ENCODE measurements around the gene RXFP4. TPM values are rescaled to one million over a fixed set of nuclear protein-coding genes. Genes with fewer than 3 reads are reported as not detected.

Gene RXFP4
- total and polyA plus RNA-seq, 10 donors, result 0.06 to 0.88 TPM; not detected in 8

DNA sequence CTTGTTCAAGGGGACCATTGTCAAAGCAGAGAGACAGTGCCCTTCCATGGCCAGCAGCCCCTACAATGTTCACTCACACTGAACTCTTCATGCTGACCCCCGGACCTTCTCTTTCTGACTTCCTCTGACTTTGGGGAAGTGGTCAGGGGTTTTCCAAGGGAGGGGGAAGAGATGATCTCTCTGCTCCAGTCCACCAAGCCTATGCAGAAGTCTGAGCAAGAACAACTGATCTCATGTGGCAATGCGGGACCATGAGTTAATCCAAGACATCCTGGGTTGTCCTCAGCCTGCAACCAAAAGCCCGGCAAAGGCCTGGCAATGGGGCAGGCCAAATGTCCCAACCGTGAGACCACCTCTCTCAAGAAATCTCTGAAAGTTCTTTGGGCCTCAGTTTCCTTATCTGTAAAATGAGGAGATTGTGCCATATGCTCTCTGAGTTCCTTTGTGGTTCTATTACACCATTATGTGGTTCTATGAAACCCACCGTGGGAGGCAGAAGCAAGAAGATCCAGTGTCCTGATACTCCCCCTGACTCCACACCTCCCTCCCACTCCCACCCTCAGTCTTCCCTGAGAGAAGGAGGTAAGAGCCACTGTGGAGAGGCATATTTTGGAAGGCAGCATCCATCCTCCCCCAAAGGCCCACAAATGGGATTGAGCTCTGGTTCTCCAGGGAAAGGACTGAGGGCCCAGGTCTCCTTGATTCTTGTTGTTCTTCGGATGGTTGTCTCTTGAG, 48.7 kb downstream of the RXFP4 start:
- Histone ChIP-seq H3K4me1 (peaks cover 9 to 53% (median 24%) of the 10 kb centered on the region in 6 donors), H3K36me3 (no peaks in the 10 kb centered on the region), H3K27ac (peak overlapping the region in 7 of 8 donors; percentile 47 to 87 (median 70)), H3K27me3 (replicated peaks in 1 of 7) (no peaks in the 10 kb centered on the region), H3K9me3 (no peaks in the 10 kb centered on the region), H3K4me3 (peak overlapping the region in 3 of 8 donors; percentile 41 to 65 (median 43))
- intact Hi-C loops (cut with DNase I; ENCODE audit: low total_unique reads), result loop anchor here (2.0 kb wide), 1 partner anchor 53 kb away; no protein-coding TSS in a partner anchor
- WGBS, 5 donors, result 37 to 71% (median 58%) methylated on average over 6 of the region's 6 CpGs
- no peak for DNase-seq
- peak in 1 of 3 donors; percentile 35 for TF ChIP-seq POLR2AphosphoS5 (IDR thresholded peaks at IDR 0.05)
- TF ChIP-seq, protein P1, sequence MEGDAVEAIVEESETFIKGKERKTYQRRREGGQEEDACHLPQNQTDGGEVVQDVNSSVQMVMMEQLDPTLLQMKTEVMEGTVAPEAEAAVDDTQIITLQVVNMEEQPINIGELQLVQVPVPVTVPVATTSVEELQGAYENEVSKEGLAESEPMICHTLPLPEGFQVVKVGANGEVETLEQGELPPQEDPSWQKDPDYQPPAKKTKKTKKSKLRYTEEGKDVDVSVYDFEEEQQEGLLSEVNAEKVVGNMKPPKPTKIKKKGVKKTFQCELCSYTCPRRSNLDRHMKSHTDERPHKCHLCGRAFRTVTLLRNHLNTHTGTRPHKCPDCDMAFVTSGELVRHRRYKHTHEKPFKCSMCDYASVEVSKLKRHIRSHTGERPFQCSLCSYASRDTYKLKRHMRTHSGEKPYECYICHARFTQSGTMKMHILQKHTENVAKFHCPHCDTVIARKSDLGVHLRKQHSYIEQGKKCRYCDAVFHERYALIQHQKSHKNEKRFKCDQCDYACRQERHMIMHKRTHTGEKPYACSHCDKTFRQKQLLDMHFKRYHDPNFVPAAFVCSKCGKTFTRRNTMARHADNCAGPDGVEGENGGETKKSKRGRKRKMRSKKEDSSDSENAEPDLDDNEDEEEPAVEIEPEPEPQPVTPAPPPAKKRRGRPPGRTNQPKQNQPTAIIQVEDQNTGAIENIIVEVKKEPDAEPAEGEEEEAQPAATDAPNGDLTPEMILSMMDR (IDR thresholded peaks at IDR 0.05 in 8 of 11, conservative IDR thresholded peaks at IDR 0.05 in 3 of 11), result no peak

Small RNAs within 50 kb of the gene (microRNA-seq; reads per million reads assigned to microRNA genes)
- 0 to 0.36 (median 0.28) reads per million in 3 donors for gene MIR6738

Small RNAs within 50 kb of the gene (small RNA-seq; reads per million reads assigned to genes)
- gene MIR6738 (0 to 0.23 (median 0) reads per million in 4 donors), gene RF00015 (0 reads per million in 4 donors), gene SCARNA4 (0 reads per million in 4 donors), gene SNORA80E (213 to 365 (median 285) reads per million in 4 donors)

Other genes starting within 250 kb of the RXFP4 start
- 100 to 1,000 TPM in 1 of 7 donors, 10 to 100 TPM in 6; 56.6 to 103 (median 70.2) TPM for gene GON4L, start 84.4 kb upstream of the RXFP4 start, total RNA-seq
- gene GON4L, start 84.4 kb upstream of the RXFP4 start, polyA plus RNA-seq, result 10 to 100 TPM; 12.3 to 27.1 (median 22.3) TPM
- gene SYT11, start 82.1 kb upstream of the RXFP4 start, total RNA-seq, result 10 to 100 TPM; 10.2 to 22.1 (median 13.7) TPM
- gene SYT11, start 82.1 kb upstream of the RXFP4 start, polyA plus RNA-seq, result 1 to 10 TPM; 1.1 to 2.9 (median 1.8) TPM
- gene RIT1, start 30.3 kb upstream of the RXFP4 start, total RNA-seq, result 10 to 100 TPM; 48.1 to 66.2 (median 52.6) TPM
- gene RIT1, start 30.3 kb upstream of the RXFP4 start, polyA plus RNA-seq, result 10 to 100 TPM in 2 of 3 donors, 1 to 10 TPM in 1; 9.0 to 16.3 (median 10.2) TPM
- 10 to 100 TPM; 43.2 to 70.5 (median 59.3) TPM for gene KHDC4, start 7.2 kb upstream of the RXFP4 start, total RNA-seq
- 10 to 100 TPM; 24.9 to 33.8 (median 29.3) TPM for gene KHDC4, start 7.2 kb upstream of the RXFP4 start, polyA plus RNA-seq
- gene ARHGEF2, start 36.9 kb downstream of the RXFP4 start, total RNA-seq, result 100 to 1,000 TPM; 129 to 228 (median 192) TPM
- gene ARHGEF2, start 36.9 kb downstream of the RXFP4 start, polyA plus RNA-seq, result 10 to 100 TPM; 45.1 to 83.0 (median 63.4) TPM
- 100 to 1,000 TPM; 152 to 254 (median 183) TPM for gene SSR2, start 79.3 kb downstream of the RXFP4 start, total RNA-seq
- 100 to 1,000 TPM; 198 to 291 (median 224) TPM for gene SSR2, start 79.3 kb downstream of the RXFP4 start, polyA plus RNA-seq
- gene UBQLN4, start 112.2 kb downstream of the RXFP4 start, total RNA-seq, result 10 to 100 TPM; 15.7 to 26.4 (median 21.2) TPM
- gene UBQLN4, start 112.2 kb downstream of the RXFP4 start, polyA plus RNA-seq, result 10 to 100 TPM; 11.2 to 18.0 (median 12.2) TPM
- gene LAMTOR2, start 113.1 kb downstream of the RXFP4 start, total RNA-seq, result 10 to 100 TPM; 29.5 to 53.3 (median 42.3) TPM
- gene LAMTOR2, start 113.1 kb downstream of the RXFP4 start, polyA plus RNA-seq, result 100 to 1,000 TPM in 2 of 3 donors, 10 to 100 TPM in 1; 80.0 to 121 (median 107) TPM
- gene RAB25, start 119.5 kb downstream of the RXFP4 start, total RNA-seq, result under 1 TPM in 2 of 7 donors, not detected in 5; 0.50 to 0.70 TPM
- gene RAB25, start 119.5 kb downstream of the RXFP4 start, polyA plus RNA-seq, result under 1 TPM; 0.28 to 0.61 (median 0.45) TPM
- gene MEX3A, start 140.8 kb downstream of the RXFP4 start, total RNA-seq, result under 1 TPM; 0.26 to 0.76 (median 0.38) TPM
- under 1 TPM; 0.11 to 0.17 (median 0.16) TPM for gene MEX3A, start 140.8 kb downstream of the RXFP4 start, polyA plus RNA-seq
- gene LMNA, start 173.1 kb downstream of the RXFP4 start, total RNA-seq, result 100 to 1,000 TPM in 6 of 7 donors, 10 to 100 TPM in 1; 95.1 to 279 (median 124) TPM
- 10 to 100 TPM; 33.9 to 61.1 (median 39.4) TPM for gene LMNA, start 173.1 kb downstream of the RXFP4 start, polyA plus RNA-seq
- gene SEMA4A, start 211.9 kb downstream of the RXFP4 start, total RNA-seq, result 10 to 100 TPM; 21.1 to 65.9 (median 37.7) TPM
- gene SEMA4A, start 211.9 kb downstream of the RXFP4 start, polyA plus RNA-seq, result 1 to 10 TPM; 7.1 to 9.3 (median 9.1) TPM